Measurements from ENCODE around the gene SRP19.

- TF ChIP-seq TBP (optimal IDR thresholded peaks at IDR 0.05; ENCODE audit: low read depth, low read length) (no peak), MXD1 (CRISPR knock-in tag; IDR thresholded peaks at IDR 0.05; ENCODE audit: borderline replicate concordance, poor library complexity, severe bottlenecking) (no peak)
Observed at GRCh38 chr5:112915831-112916230, 54.7 kb downstream of the SRP19 start.
